ENCODE measurements around the gene ACTC1.

The ACTC1 gene

DNA sequence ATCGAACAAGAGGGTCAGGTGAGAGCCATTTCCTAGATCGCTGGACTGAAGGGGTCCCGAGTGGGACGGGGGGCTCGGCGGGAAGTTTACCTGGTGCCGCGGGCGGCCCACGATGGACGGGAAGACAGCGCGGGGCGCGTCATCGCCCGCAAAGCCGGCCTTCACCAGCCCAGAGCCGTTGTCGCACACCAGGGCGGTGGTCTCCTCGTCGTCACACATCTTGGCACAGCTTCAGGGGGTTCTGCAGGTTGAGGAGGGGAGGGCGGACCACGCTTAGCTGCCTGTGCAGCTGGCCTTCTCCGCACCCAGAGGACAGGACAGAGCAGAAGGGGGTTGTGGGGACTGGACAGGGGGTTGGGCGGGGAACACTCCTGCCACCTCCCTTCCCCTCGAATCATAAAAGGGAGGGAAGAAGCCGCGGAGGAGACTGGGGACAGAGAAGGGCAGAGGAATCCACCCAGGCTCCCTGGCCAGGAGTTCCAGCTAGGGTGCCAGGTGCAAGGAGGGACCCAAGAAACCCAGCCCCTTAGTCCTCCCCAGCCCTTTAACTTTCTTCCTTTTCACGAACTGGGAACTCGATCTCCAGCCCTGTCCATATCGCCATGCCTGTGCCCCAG is 651 bp downstream of the ACTC1 start:
- H3K36me3 ChIP-seq (ENCODE audit: control insufficient read depth, insufficient read depth, low read length) = no peaks in the 10 kb centered on the region

DNA sequence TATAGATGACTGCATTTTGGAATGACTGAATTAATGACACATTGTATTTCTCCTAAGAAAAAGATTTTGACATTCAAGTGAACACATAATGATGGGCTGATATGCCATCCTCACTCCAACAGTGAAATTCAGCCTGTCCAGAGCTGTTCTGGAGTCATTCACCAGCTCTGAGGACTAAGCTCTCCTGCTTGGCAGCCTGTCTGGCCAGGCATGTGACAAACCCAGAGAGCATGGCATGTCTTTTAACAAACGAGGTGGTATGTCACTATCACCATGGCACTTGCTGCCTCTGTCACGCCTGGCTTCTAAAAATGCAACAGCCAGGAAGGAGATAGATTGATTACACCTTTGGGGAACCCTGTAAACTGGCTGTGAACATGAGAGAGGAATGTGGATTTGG is 1.4 kb downstream of the ACTC1 start:
- Histone ChIP-seq H3K9ac (ENCODE audit: low read length) (no peak overlapping the region), H3K4me1 (ENCODE audit: control insufficient read depth, insufficient read depth, low read length) (no peaks in the 10 kb centered on the region), H3K27me3 (ENCODE audit: control insufficient read depth, insufficient read depth, low read length) (no peaks in the 10 kb centered on the region), H3K27ac (ENCODE audit: low read depth, low read length) (no peak overlapping the region), H3K4me3 (ENCODE audit: low read length) (no peak overlapping the region), H3K36me3 (ENCODE audit: control insufficient read depth, insufficient read depth, low read length) (no peaks in the 10 kb centered on the region)

More for the DNA sequence above, 651 bp downstream of the ACTC1 start:
- Histone ChIP-seq H3K4me1 (ENCODE audit: control insufficient read depth, insufficient read depth, low read length) (no peaks in the 10 kb centered on the region), H3K27ac (ENCODE audit: low read depth, low read length) (no peak overlapping the region), H3K9ac (ENCODE audit: low read length) (no peak overlapping the region), H3K27me3 (ENCODE audit: control insufficient read depth, insufficient read depth, low read length) (no peaks in the 10 kb centered on the region), H3K4me3 (ENCODE audit: low read length) (peak overlapping the region; percentile 20)

DNA sequence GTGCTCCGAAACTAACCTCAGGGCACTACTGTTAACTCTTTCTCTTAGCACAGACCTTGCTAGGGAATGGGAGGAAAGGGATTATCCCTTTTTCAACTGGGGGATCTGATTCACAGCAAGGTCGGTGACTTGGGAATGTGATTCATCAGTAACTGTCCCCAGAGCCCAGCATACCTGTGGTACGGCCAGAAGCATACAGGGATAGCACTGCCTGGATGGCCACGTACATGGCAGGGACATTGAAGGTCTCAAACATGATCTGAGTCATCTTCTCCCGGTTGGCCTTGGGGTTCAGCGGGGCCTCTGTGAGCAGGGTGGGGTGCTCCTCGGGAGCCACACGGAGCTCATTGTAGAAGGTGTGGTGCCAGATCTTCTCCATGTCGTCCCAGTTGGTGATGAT is 2.3 kb downstream of the ACTC1 start:
- H3K4me1 ChIP-seq (ENCODE audit: control insufficient read depth, insufficient read depth, low read length) = no peaks in the 10 kb centered on the region
- H3K27me3 ChIP-seq (ENCODE audit: control insufficient read depth, insufficient read depth, low read length) = no peaks in the 10 kb centered on the region
- no peak overlapping the region for H3K27ac ChIP-seq (ENCODE audit: low read depth, low read length)
- H3K9ac ChIP-seq (ENCODE audit: low read length) = no peak overlapping the region
- H3K36me3 ChIP-seq (ENCODE audit: control insufficient read depth, insufficient read depth, low read length) = no peaks in the 10 kb centered on the region
- no peak overlapping the region for H3K4me3 ChIP-seq (ENCODE audit: low read length)

DNA sequence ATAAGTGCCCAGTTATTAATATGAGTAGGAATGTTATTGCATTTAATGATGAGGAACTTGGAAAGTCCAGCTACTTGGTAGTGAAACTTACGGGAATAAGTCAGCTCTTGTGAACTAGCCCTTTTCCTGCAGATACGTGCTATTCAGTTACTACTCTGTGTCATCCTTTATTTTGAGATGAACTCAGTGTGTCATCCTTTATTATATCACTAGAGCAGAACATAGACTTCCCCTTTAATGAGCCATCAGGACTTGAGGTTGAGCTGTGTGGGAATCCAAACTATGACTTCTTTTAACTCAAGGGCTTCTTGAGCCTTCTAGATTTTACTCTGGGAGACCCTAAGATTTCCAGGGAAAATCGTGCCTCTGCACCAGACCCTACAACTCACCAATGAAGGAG is 3.6 kb downstream of the ACTC1 start:
- Histone ChIP-seq H3K4me1 (ENCODE audit: control insufficient read depth, insufficient read depth, low read length) (no peaks in the 10 kb centered on the region), H3K4me3 (ENCODE audit: low read length) (no peak overlapping the region), H3K27me3 (ENCODE audit: control insufficient read depth, insufficient read depth, low read length) (no peaks in the 10 kb centered on the region), H3K27ac (ENCODE audit: low read depth, low read length) (no peak overlapping the region), H3K9ac (ENCODE audit: low read length) (no peak overlapping the region), H3K36me3 (ENCODE audit: control insufficient read depth, insufficient read depth, low read length) (no peaks in the 10 kb centered on the region)

DNA sequence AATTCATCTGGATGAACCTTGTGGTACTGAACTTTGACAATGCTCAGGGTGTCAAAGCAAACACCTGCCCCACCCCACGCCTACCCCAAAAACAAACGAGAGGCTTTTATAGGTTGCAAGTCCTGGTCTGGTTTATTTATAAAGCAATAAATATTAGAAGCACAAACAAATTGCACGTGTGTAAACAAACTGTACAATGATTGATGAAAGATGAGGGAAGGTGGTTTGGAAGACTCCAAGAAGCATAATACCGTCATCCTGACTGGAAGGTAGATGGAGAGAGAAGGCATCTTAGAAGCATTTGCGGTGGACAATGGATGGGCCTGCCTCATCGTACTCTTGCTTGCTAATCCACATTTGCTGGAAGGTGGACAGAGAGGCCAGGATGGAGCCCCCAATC is 5.2 kb downstream of the ACTC1 start:
- Histone ChIP-seq H3K4me1 (ENCODE audit: control insufficient read depth, insufficient read depth, low read length) (no peaks in the 10 kb centered on the region), H3K36me3 (ENCODE audit: control insufficient read depth, insufficient read depth, low read length) (no peaks in the 10 kb centered on the region), H3K27me3 (ENCODE audit: control insufficient read depth, insufficient read depth, low read length) (no peaks in the 10 kb centered on the region), H3K4me3 (ENCODE audit: low read length) (no peak overlapping the region), H3K27ac (ENCODE audit: low read depth, low read length) (no peak overlapping the region), H3K9ac (ENCODE audit: low read length) (no peak overlapping the region)

DNA sequence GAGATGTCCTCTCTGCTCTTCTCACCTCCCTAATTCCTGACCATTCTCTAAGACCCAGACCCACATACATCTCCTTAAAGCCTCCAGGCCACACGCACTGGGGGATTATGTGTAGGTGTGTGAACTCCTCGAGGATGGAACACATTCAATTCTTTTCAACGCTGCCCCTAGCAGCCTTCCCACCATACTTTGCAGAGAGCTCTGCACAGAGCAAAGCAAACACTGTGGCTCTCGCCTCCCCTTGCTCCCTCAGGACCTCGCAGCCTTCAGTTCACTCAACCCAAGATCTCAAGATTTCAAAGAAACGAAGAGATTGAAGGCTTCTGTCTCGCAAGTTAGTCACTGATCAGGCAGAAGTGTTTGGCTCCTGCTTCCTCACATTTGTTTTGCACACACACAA is 6.0 kb downstream of the ACTC1 start:
- H3K4me3 ChIP-seq (ENCODE audit: low read length) = no peak overlapping the region
- H3K4me1 ChIP-seq (ENCODE audit: control insufficient read depth, insufficient read depth, low read length) = no peaks in the 10 kb centered on the region
- no peak overlapping the region for H3K9ac ChIP-seq (ENCODE audit: low read length)
- no peaks in the 10 kb centered on the region for H3K36me3 ChIP-seq (ENCODE audit: control insufficient read depth, insufficient read depth, low read length)
- H3K27me3 ChIP-seq (ENCODE audit: control insufficient read depth, insufficient read depth, low read length) = no peaks in the 10 kb centered on the region
- no peak overlapping the region for H3K27ac ChIP-seq (ENCODE audit: low read depth, low read length)

DNA sequence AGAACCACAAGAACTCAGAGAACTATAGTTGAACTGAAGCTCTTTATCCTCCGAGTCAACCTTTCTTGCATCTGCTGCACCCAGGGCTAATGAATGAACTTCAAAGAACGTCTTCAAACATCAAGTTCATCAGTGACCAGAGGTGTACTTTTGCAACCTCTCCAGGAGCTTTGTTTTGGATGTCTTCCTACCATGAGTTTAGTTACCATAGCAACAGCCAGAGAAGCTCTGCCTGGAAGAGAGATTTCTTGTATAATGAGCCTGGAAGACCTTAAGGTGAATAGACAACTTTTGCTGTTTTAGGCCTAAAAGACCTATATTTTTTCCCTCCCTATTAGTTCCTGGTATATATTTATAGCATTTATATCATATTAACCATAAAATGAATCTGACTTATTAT is 9.1 kb downstream of the ACTC1 start:
- no peak overlapping the region for H3K9ac ChIP-seq (ENCODE audit: low read length)
- no peak overlapping the region for H3K27ac ChIP-seq (ENCODE audit: low read depth, low read length)
- H3K4me1 ChIP-seq (ENCODE audit: control insufficient read depth, insufficient read depth, low read length) = no peaks in the 10 kb centered on the region
- H3K36me3 ChIP-seq (ENCODE audit: control insufficient read depth, insufficient read depth, low read length) = no peaks in the 10 kb centered on the region
- H3K27me3 ChIP-seq (ENCODE audit: control insufficient read depth, insufficient read depth, low read length) = no peaks in the 10 kb centered on the region
- no peak overlapping the region for H3K4me3 ChIP-seq (ENCODE audit: low read length)

DNA sequence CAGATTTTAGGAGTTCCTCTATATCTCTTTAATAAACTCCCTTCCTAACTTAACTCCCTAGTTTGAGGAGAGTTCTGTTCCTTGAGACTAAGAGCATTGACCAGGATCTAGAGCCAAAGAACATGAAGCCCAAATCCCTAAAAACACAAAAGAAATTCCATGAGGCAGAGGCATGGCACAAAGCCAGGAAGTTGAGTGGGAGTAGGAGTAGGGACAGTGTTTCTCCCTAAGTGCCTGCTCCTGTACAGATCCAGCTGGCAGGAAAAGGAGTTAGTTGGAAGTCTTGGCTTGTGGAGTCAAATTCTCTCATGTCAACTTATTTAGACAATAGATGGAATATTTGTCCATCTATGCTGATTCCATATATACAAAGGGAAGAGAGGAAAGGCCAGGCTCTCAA is 11.4 kb downstream of the ACTC1 start:
- Histone ChIP-seq H3K9ac (ENCODE audit: low read length) (no peak overlapping the region), H3K4me3 (ENCODE audit: low read length) (no peak overlapping the region), H3K27ac (ENCODE audit: low read depth, low read length) (no peak overlapping the region), H3K27me3 (ENCODE audit: control insufficient read depth, insufficient read depth, low read length) (no peaks in the 10 kb centered on the region), H3K4me1 (ENCODE audit: control insufficient read depth, insufficient read depth, low read length) (no peaks in the 10 kb centered on the region), H3K36me3 (ENCODE audit: control insufficient read depth, insufficient read depth, low read length) (no peaks in the 10 kb centered on the region)

DNA sequence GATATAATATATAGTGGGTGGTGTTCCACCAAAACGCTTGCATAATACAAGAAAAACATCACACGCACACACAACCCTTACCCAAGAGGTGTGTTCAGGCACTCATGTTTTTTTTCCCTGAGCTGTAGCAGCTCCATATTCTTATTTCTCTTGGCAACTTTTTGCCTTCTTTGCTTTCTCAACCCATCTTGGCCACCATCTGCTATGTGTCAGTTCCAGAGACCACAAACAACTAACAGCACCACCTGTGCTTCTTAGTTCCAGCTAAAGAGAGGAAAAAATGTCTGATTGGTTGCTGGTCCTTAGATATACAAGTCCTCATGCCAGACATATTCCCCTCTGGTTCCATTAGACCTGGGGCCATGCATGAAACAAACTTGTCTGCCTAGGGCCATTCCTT is 11.9 kb downstream of the ACTC1 start:
- H3K27me3 ChIP-seq (ENCODE audit: control insufficient read depth, insufficient read depth, low read length) = no peaks in the 10 kb centered on the region
- H3K4me3 ChIP-seq (ENCODE audit: low read length) = no peak overlapping the region
- H3K9ac ChIP-seq (ENCODE audit: low read length) = no peak overlapping the region
- H3K36me3 ChIP-seq (ENCODE audit: control insufficient read depth, insufficient read depth, low read length) = no peaks in the 10 kb centered on the region
- no peak overlapping the region for H3K27ac ChIP-seq (ENCODE audit: low read depth, low read length)
- no peaks in the 10 kb centered on the region for H3K4me1 ChIP-seq (ENCODE audit: control insufficient read depth, insufficient read depth, low read length)

DNA sequence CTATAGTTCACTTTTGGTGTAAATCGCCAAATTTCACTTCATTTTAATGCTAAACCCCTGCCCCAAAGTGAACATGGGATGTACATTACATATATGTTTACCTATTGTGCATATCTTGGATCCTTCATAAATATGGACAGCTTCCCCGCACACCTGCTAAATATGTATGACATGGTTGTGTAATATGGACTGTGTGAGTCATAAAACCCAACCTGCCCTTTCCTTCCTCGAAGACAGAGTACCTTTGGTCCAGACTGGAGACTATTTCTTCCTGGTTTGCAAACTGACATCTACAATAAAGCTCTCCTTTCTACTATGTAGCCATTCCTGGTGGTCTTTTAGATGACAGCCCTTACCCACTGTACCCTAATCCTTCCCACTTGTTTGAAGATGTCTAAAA is 12.4 kb downstream of the ACTC1 start:
- H3K4me1 ChIP-seq (ENCODE audit: control insufficient read depth, insufficient read depth, low read length) = no peaks in the 10 kb centered on the region
- no peak overlapping the region for H3K9ac ChIP-seq (ENCODE audit: low read length)
- no peak overlapping the region for H3K27ac ChIP-seq (ENCODE audit: low read depth, low read length)
- H3K36me3 ChIP-seq (ENCODE audit: control insufficient read depth, insufficient read depth, low read length) = no peaks in the 10 kb centered on the region
- H3K27me3 ChIP-seq (ENCODE audit: control insufficient read depth, insufficient read depth, low read length) = no peaks in the 10 kb centered on the region
- no peak overlapping the region for H3K4me3 ChIP-seq (ENCODE audit: low read length)

DNA sequence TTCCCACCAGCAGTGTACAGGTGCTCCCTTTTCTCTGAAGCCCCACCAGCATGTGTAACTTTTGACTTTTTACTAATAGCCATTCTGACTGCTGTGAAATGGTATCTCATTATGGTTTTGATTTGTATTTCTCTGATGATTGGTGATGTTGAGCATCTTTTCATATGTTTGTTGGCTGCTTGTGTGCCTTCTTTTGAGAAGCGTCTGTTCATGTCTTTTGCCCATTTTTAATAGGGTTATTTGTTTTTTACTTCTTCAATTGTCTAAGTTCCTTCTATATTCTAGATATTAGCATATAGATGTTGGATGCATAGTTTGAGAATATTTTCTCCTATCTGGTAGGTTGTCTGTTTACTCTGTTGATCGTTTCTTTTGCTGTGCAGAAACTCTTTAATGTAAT is 14.6 kb downstream of the ACTC1 start:
- no peak overlapping the region for H3K4me3 ChIP-seq (ENCODE audit: low read length)
- no peaks in the 10 kb centered on the region for H3K4me1 ChIP-seq (ENCODE audit: control insufficient read depth, insufficient read depth, low read length)
- H3K27ac ChIP-seq (ENCODE audit: low read depth, low read length) = no peak overlapping the region
- H3K9ac ChIP-seq (ENCODE audit: low read length) = no peak overlapping the region
- H3K27me3 ChIP-seq (ENCODE audit: control insufficient read depth, insufficient read depth, low read length) = no peaks in the 10 kb centered on the region
- no peaks in the 10 kb centered on the region for H3K36me3 ChIP-seq (ENCODE audit: control insufficient read depth, insufficient read depth, low read length)

DNA sequence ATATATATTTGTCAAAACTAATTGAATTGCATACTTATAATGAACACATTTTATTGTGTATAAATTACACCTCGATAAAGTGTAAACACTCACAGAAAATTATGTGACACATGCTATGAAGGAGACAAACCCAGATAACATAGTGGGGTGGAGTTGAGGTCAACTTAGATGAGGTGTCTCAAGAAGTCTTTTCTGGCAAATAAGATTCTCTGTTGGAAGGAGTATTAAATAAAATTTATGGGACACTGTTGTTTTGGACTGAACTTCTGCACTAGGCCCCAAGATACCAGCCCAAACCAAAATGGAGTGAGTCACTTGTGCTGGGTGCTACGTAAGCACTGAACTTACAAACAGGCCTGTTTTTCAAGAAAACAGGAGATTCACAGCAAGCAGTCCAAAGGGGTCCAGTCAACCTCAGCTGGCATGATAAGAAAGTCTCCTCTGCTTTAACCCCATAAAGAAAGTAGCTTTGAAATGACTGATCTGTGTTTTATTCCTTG is 18.7 kb downstream of the ACTC1 start:
- Histone ChIP-seq H3K36me3 (ENCODE audit: control insufficient read depth, insufficient read depth, low read length) (no peaks in the 10 kb centered on the region), H3K27ac (ENCODE audit: low read depth, low read length) (no peak overlapping the region), H3K9ac (ENCODE audit: low read length) (no peak overlapping the region), H3K4me1 (ENCODE audit: control insufficient read depth, insufficient read depth, low read length) (no peaks in the 10 kb centered on the region), H3K4me3 (ENCODE audit: low read length) (no peak overlapping the region), H3K27me3 (ENCODE audit: control insufficient read depth, insufficient read depth, low read length) (no peaks in the 10 kb centered on the region)

DNA sequence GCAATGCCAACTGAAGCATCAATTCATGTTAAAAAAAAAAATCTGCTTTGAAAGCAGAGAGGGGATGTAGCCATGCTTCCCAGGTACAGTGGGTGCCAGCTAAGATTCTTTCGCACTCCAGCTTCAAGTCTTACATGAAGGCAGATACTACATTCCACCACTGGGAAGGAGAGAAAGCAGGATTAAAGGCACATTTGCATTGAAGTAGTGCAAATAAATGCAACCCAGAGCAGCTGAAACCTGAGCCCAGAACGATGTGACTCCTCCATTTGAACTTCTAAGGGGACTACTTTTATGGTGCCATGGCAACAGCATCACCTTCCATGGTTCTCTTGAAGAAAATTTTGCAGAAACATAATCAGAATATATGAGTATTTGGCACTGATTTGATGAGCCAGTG is 21.4 kb downstream of the ACTC1 start:
- H3K9ac ChIP-seq (ENCODE audit: low read length) = no peak overlapping the region
- no peaks in the 10 kb centered on the region for H3K27me3 ChIP-seq (ENCODE audit: control insufficient read depth, insufficient read depth, low read length)
- H3K4me3 ChIP-seq (ENCODE audit: low read length) = no peak overlapping the region
- H3K4me1 ChIP-seq (ENCODE audit: control insufficient read depth, insufficient read depth, low read length) = no peaks in the 10 kb centered on the region
- no peak overlapping the region for H3K27ac ChIP-seq (ENCODE audit: low read depth, low read length)
- no peaks in the 10 kb centered on the region for H3K36me3 ChIP-seq (ENCODE audit: control insufficient read depth, insufficient read depth, low read length)
